PFSK-1 (cell line): ENCODE measurements around the gene CYTH3.

Experiments
- FOXP2 ChIP-seq: optimal IDR thresholded peaks from 2 replicates; pipeline ENCODE3; 2011; ENCODE audit warnings: borderline replicate concordance, control low read depth, inconsistent platforms; ENCODE audit not compliant: insufficient read depth; ENCODE audit errors: extremely low read length, extremely low read depth
- POLR2AphosphoS5 ChIP-seq: IDR thresholded peaks from 2 replicates; pipeline ENCODE4 v1.6.1; 2012; ENCODE audit warnings: low read depth, mild to moderate bottlenecking, control low read depth, low read length, moderate library complexity
- SIN3A ChIP-seq: IDR thresholded peaks from 2 replicates; pipeline ENCODE4 v1.6.1; 2012; ENCODE audit warnings: mild to moderate bottlenecking, low read length, moderate library complexity, borderline replicate concordance; ENCODE audit not compliant: insufficient read depth
- TAF1 ChIP-seq: IDR thresholded peaks from 2 replicates; pipeline ENCODE4 v1.6.1; 2012; ENCODE audit warnings: low read length, control low read depth, borderline replicate concordance; ENCODE audit not compliant: insufficient read depth
- TF ChIP-seq, protein P1 (sequence below), 2 experiments: IDR thresholded peaks; 2 replicates each; pipeline versions ENCODE4 v1.6.1 to v1.8.0; 2011 to 2012; ENCODE audit warnings: low read depth in 2 of 2, low read length in 2 of 2, control low read depth in 1 of 2, inconsistent platforms in 1 of 2, mild to moderate bottlenecking in 1 of 2, moderate library complexity in 1 of 2; ENCODE audit not compliant: insufficient read depth in 1 of 2

DNA sequence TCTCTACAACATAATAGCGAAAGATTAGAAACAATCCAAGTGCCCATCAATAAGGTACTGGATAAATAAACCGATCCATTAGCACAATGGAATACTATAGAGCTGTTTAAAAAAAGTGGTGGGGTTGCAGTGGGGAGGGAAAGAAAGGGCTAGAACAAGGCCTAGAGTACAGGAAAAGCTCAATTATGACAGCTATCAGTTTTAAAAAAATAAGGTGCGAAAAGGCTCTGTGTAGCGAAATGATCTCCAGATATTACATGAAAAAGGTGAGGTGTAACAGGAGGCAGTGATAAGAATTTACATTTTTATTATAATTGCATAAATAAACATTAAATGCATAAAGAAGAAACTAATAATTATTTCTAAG is 30.8 kb downstream of the CYTH3 start:
- no peak for TF ChIP-seq POLR2AphosphoS5
- TF ChIP-seq, protein P1, sequence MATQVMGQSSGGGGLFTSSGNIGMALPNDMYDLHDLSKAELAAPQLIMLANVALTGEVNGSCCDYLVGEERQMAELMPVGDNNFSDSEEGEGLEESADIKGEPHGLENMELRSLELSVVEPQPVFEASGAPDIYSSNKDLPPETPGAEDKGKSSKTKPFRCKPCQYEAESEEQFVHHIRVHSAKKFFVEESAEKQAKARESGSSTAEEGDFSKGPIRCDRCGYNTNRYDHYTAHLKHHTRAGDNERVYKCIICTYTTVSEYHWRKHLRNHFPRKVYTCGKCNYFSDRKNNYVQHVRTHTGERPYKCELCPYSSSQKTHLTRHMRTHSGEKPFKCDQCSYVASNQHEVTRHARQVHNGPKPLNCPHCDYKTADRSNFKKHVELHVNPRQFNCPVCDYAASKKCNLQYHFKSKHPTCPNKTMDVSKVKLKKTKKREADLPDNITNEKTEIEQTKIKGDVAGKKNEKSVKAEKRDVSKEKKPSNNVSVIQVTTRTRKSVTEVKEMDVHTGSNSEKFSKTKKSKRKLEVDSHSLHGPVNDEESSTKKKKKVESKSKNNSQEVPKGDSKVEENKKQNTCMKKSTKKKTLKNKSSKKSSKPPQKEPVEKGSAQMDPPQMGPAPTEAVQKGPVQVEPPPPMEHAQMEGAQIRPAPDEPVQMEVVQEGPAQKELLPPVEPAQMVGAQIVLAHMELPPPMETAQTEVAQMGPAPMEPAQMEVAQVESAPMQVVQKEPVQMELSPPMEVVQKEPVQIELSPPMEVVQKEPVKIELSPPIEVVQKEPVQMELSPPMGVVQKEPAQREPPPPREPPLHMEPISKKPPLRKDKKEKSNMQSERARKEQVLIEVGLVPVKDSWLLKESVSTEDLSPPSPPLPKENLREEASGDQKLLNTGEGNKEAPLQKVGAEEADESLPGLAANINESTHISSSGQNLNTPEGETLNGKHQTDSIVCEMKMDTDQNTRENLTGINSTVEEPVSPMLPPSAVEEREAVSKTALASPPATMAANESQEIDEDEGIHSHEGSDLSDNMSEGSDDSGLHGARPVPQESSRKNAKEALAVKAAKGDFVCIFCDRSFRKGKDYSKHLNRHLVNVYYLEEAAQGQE (IDR thresholded peaks at IDR 0.05; ENCODE audit: insufficient read depth in 1 of 2, low read depth in 2 of 2, low read length in 2 of 2): no peak
- no peak for TF ChIP-seq TAF1
- TF ChIP-seq SIN3A: no peak
- TF ChIP-seq FOXP2: no peak
